Muscle of leg (tissue), 11 donors: ENCODE measurements around the gene SESTD1. TPM values are rescaled to one million over a fixed set of nuclear protein-coding genes. Genes with fewer than 3 reads are reported as not detected.

Experiments used
- DNase-seq: peaks from one replicate; pipeline ENCODE4 v3.0.0; 2013
- H3K27ac ChIP-seq: one replicate; pipeline ENCODE4 v1.5.1; 2013; ENCODE audit warnings: mild to moderate bottlenecking, low read length, control low read depth
- H3K27me3 ChIP-seq: one replicate; pipeline ENCODE4 v1.6.1; 2013; ENCODE audit warnings: low read length; ENCODE audit not compliant: control insufficient read depth, insufficient read depth
- H3K36me3 ChIP-seq: one replicate; pipeline ENCODE4 v1.6.1; 2013; ENCODE audit warnings: low read length; ENCODE audit not compliant: control insufficient read depth, insufficient read depth
- H3K4me1 ChIP-seq: one replicate; pipeline ENCODE4 v1.6.1; 2013; ENCODE audit warnings: low read length; ENCODE audit not compliant: control insufficient read depth, insufficient read depth
- H3K4me3 ChIP-seq: one replicate; pipeline ENCODE4 v1.5.1; 2013; ENCODE audit warnings: low read length, control low read depth
- H3K9me3 ChIP-seq: replicated peaks from 2 replicates; pipeline ENCODE4 v1.6.1; 2013; ENCODE audit warnings: low read depth, low read length; ENCODE audit not compliant: control insufficient read depth
- WGBS: methylation state at CpG from one replicate; pipeline ENCODE4 v1.1.5; 2013; ENCODE audit warnings: missing lambda C conversion rate; ENCODE audit not compliant: insufficient coverage; 5-methylcytosine and 5-hydroxymethylcytosine counted together
- polyA plus RNA-seq, 8 donors: library from polyadenylated mRNA; unstranded; fragments of 120-200 nt; gene quantifications; one replicate each; pipeline versions ENCODE4 v1.2.1 to v1.2.3, GENCODE V29; 2013; ENCODE audit warnings: inconsistent platforms in 1 of 8, low replicate concordance in 1 of 8; ENCODE audit not compliant: insufficient read length in 8 of 8, insufficient read depth in 1 of 8
- total RNA-seq: library from RNA; stranded (reverse); fragments of 120-200 nt; gene quantifications from one replicate; pipeline ENCODE4 v1.2.4, GENCODE V29; 2013

SESTD1 gene
- total and polyA plus RNA-seq, 9 donors, result 14.3 to 41.1 (median 27.0) TPM

DNA sequence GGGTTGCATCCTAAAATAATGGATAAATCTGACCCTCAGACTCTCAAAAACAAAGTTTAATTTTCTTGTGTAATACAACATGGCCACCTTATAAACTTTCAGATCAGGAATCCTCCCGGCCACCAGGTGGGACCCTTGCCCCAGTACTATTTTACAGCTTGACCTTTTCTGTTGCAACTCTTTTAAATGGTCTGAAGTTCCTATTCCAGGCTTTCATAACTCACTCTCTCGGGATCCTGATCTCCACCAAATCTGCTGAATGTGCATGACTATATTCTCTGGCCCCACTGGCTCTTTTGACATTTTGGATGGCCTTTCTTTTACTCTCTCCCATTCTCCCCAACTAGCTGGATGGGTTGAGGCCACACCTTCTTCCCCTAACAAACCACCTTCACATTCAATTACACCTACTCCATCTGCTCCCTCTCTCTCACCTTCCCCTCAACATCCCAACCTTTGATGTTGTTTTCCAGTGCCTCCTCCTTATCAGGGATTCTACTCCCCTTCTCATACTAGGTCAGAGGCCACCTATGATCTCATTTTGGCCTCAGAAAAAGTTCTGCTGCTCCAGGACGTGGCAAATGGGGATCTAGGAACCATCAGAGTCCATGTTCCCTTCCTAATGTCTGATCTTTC is 70.8 kb downstream of the SESTD1 start:
- Histone ChIP-seq H3K27me3 (no peaks in the 10 kb centered on the region), H3K4me1 (no peaks in the 10 kb centered on the region), H3K36me3 (peaks cover 4% of the 10 kb centered on the region), H3K9me3 (peaks cover 7% of the 10 kb centered on the region), H3K4me3 (no peak overlapping the region), H3K27ac (no peak overlapping the region)
- 94% methylated on average over 2 of the region's 3 CpGs for WGBS
- DNase-seq, result no peak

DNA sequence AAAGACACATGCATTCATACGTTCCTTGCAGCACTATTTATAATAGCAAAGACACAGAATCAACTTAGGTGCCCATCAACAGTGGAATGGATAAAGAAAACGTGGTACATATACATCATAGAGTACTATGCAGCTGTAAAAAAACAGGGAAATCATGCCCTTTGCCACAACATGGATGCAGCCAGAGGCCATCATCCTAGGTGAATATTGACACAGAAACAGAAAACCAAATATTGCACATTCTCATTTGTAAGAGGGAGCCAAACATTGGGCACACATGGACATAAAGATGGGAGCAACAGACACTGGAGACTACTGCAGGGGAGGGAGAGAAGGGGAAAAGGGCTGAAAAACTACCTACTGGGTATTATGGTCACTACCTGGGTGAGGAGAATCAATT is 73.5 kb downstream of the SESTD1 start:
- no CpG with 5 or more reads among the region's 2 CpGs for WGBS
- DNase-seq, result no peak
- Histone ChIP-seq H3K4me1 (no peaks in the 10 kb centered on the region), H3K4me3 (no peak overlapping the region), H3K27ac (no peak overlapping the region), H3K9me3 (peaks cover 13% of the 10 kb centered on the region), H3K36me3 (peaks cover 4% of the 10 kb centered on the region), H3K27me3 (no peaks in the 10 kb centered on the region)

DNA sequence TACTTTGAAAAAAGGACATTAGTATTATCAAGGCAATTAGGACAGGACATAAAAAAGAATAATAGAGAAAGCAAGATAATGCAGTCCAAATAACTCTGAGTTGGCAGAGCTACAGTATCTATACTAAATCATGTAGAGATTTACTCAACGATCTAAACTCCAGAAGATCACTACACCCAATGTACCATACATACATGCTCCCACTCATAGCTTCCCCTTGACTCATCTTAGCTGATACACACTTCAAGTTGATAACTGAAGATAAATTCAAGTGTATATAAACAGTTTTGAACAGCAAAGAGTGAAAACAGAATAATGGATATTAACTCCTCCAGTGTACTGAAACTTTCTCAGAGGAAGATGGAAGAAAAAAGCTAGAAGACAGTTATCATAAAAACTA is 78.5 kb downstream of the SESTD1 start:
- peaks cover 13% of the 10 kb centered on the region for H3K9me3 ChIP-seq
- DNase-seq, result no peak
- WGBS, result no CpG with 5 or more reads among the region's 1 CpG

DNA sequence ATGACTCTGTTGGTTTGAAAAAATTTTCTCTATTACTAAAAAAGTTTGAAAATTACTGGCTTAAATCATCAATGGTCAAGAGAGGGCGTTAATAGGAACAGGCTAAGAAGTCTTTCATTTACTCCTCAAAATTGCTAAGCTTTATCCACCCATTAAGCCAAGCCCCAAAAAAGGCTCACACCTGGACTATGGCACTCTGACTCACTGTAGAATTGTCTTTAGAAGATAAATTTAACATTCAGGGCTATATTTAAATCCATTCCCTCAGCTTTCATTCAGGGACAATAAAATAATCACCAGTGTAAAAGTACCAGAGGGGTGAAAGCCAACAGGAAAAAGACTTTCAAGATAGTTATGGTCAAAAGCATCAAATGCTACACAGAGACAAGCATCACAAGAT is 80.0 kb downstream of the SESTD1 start:
- no peaks in the 10 kb centered on the region for H3K4me1 ChIP-seq
- H3K27ac ChIP-seq, result no peak overlapping the region
- H3K36me3 ChIP-seq, result no peaks in the 10 kb centered on the region
- no CpG with 5 or more reads among the region's 1 CpG for WGBS
- no peak for DNase-seq
- H3K4me3 ChIP-seq, result no peak overlapping the region
- H3K9me3 ChIP-seq, result peaks cover 8% of the 10 kb centered on the region
- no peaks in the 10 kb centered on the region for H3K27me3 ChIP-seq

More for the DNA sequence above, 78.5 kb downstream of the SESTD1 start:
- no peaks in the 10 kb centered on the region for H3K4me1 ChIP-seq
- H3K27ac ChIP-seq, result no peak overlapping the region
- H3K4me3 ChIP-seq, result no peak overlapping the region
- H3K27me3 ChIP-seq, result no peaks in the 10 kb centered on the region
- peaks cover 1% of the 10 kb centered on the region for H3K36me3 ChIP-seq

- H3K4me3 ChIP-seq, result no peak overlapping the region
- no peaks in the 10 kb centered on the region for H3K27me3 ChIP-seq
- WGBS, result no CpG with 5 or more reads among the region's 3 CpGs
- no peak for DNase-seq
- no peaks in the 10 kb centered on the region for H3K36me3 ChIP-seq
- H3K27ac ChIP-seq, result no peak overlapping the region
- no peaks in the 10 kb centered on the region for H3K4me1 ChIP-seq
- H3K9me3 ChIP-seq, result no peaks in the 10 kb centered on the region
Measured at GRCh38 chr2:179181002-179181401, 83.6 kb downstream of the SESTD1 start.

DNA sequence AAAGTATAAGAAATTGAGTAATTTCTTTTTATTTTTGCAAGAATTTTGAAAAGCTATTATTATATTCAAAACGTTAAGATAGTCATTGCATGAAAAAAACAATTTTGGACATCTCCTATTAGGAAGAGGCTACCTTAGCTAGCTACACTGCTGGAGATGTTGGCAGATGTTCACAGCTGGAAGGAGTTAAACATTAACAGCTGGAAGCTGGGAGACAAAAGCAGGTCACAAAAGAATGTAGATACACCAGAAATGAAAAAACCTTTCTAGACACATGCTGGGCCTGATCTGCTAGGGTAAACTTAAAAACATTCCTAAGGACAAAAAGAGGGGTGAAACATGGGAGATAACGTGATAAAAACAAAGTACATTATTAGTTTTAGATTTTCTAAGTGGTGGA is 84.4 kb downstream of the SESTD1 start:
- peak; percentile 5 for DNase-seq
- no peak overlapping the region for H3K4me3 ChIP-seq
- H3K36me3 ChIP-seq, result peaks cover 6% of the 10 kb centered on the region
- no CpG with 5 or more reads among the region's 2 CpGs for WGBS
- H3K9me3 ChIP-seq, result no peaks in the 10 kb centered on the region
- H3K27me3 ChIP-seq, result no peaks in the 10 kb centered on the region
- no peaks in the 10 kb centered on the region for H3K4me1 ChIP-seq
- H3K27ac ChIP-seq, result no peak overlapping the region

GRCh38 chr2:179179719-179180118 is 84.9 kb downstream of the SESTD1 start:
- DNase-seq, result no peak
- Histone ChIP-seq H3K9me3 (no peaks in the 10 kb centered on the region), H3K4me1 (no peaks in the 10 kb centered on the region), H3K27me3 (no peaks in the 10 kb centered on the region), H3K27ac (no peak overlapping the region), H3K4me3 (no peak overlapping the region), H3K36me3 (peaks cover 6% of the 10 kb centered on the region)
- 93% methylated on average over 1 of the region's 2 CpGs for WGBS

GRCh38 chr2:179177694-179178093 is 86.9 kb downstream of the SESTD1 start:
- H3K4me1 ChIP-seq, result no peaks in the 10 kb centered on the region
- peaks cover 6% of the 10 kb centered on the region for H3K36me3 ChIP-seq
- no peak overlapping the region for H3K27ac ChIP-seq
- no peaks in the 10 kb centered on the region for H3K9me3 ChIP-seq
- DNase-seq, result no peak
- no peaks in the 10 kb centered on the region for H3K27me3 ChIP-seq
- no peak overlapping the region for H3K4me3 ChIP-seq
- whole genome bisulfite sequencing, result no CpG with 5 or more reads among the region's 1 CpG

DNA sequence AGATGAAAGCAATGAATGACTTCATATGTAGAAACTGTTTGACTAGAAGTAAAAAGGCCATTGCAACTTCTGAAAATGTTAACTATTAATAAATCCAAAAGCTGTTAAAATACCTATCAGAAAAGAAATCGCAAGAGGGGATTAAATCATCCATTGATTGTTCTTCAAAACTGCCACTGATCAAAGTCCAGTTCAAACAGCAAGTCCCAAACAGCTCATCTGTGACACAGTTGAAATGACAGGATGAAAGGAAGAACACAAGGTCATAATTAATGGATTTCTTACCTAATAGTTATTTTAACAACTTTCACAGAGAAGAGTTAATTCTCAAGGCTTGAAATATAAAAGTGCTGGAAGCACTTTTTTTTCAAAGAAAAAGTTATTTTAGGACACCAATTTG is 90.4 kb downstream of the SESTD1 start:
- Histone ChIP-seq H3K4me1 (no peaks in the 10 kb centered on the region), H3K4me3 (no peak overlapping the region), H3K27ac (no peak overlapping the region), H3K27me3 (no peaks in the 10 kb centered on the region), H3K36me3 (peaks cover 6% of the 10 kb centered on the region), H3K9me3 (no peaks in the 10 kb centered on the region)
- WGBS, result no CpG with 5 or more reads among the region's 1 CpG
- DNase-seq, result no peak

DNA sequence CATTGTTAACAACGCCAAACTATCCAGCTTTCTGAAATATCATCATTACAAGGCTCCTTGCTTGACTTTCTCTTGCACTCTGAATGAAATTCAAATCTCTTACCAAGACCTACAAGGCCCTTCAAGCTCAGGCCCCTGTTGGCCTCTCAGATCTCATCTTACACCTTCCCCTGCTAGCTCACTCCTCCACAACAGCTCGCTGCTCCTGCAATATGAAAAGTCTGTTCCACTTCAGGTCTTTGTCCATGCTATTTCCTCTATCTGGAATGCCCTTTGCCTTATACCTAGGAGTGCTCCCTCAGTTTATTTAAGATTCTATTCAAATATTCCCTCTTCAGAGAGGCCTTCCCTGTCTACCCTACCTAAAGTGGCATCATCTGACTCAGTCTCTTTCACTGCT is 91.7 kb downstream of the SESTD1 start:
- no peaks in the 10 kb centered on the region for H3K9me3 ChIP-seq
- H3K36me3 ChIP-seq, result peaks cover 6% of the 10 kb centered on the region
- DNase-seq, result peak; percentile 9
- H3K27me3 ChIP-seq, result no peaks in the 10 kb centered on the region
- H3K27ac ChIP-seq, result no peak overlapping the region
- H3K4me1 ChIP-seq, result no peaks in the 10 kb centered on the region
- WGBS, result 85% methylated on average over 2 of the region's 2 CpGs
- no peak overlapping the region for H3K4me3 ChIP-seq

DNA sequence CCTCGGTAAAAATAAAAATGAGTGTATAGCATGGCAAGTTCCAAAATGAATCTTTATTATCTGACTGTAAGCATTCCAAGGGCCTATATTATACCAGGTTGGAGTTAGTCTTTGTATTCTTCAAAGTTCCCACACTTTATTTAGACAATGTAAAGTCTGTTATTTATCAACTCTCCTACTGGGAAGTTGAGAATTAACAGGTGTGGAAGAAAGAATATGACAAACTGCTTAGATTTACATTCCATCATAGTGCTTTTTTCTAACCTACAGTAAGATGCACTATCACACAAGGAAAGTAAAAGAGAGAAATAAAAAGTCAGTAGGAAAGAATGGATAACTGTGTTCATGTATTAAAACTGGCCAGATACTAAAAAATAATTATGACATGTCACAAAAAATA is 93.3 kb downstream of the SESTD1 start:
- H3K27me3 ChIP-seq, result no peaks in the 10 kb centered on the region
- no peaks in the 10 kb centered on the region for H3K4me1 ChIP-seq
- DNase-seq, result no peak
- peaks cover 2% of the 10 kb centered on the region for H3K9me3 ChIP-seq
- H3K4me3 ChIP-seq, result no peak overlapping the region
- no CpG with 5 or more reads among the region's 1 CpG for WGBS
- peaks cover 6% of the 10 kb centered on the region for H3K36me3 ChIP-seq
- no peak overlapping the region for H3K27ac ChIP-seq
